ENCODE results near the gene TMUB1.

The TMUB1 gene, protein sequence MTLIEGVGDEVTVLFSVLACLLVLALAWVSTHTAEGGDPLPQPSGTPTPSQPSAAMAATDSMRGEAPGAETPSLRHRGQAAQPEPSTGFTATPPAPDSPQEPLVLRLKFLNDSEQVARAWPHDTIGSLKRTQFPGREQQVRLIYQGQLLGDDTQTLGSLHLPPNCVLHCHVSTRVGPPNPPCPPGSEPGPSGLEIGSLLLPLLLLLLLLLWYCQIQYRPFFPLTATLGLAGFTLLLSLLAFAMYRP

GRCh38 chr7:151083071-151083823, at the start of gene TMUB1:
TMUB1 (minus strand) TSS chr7:151083493; CDS start chr7:151082563, 930 bp downstream.
- DNase-seq (ENCODE audit: low spot score) = peak; percentile 90
- peak within 1 kb of the TSS; percentile 96 to 99 for H3K27ac ChIP-seq
- TF ChIP-seq CTCF (IDR thresholded peaks at IDR 0.05) = no peak
- H3K4me3 ChIP-seq = peak within 1 kb of the TSS; percentile 99

DNA sequence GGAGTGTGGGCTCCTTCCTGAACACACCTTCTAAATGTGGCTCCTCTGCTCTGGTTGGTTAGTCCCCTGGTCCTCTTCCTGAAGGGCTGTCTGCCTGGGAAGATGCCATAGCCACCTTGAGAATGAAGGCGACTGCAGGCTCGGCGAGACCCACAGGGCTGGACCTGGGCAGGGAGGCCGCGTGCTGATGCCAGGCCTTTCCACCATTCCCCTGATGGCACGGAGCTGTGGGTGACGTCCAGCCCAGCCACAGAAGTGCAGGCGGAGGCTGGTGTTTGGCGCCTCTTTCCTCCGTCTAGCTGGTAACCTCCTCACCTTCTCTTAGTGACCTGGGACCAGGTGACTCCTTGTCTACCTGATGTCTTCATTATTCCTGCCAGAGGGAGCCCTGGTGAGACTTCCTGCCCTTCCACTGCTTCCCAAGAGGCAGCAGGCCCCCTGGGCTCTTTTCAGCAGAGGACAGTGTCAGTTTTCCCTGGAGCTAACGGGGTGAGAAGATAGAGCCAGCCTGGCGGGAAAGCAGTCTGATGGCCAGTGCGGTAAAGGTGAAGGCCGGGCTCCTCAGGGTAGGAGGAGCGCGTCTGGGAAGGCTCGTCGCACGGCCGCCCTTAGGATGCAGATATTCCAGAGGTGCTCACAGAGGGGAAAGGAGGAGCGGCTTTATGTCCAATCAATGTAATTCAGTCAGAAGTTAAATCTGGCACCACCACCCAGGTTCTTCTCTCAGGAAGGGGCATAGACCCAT, 49.3 kb upstream of the TMUB1 start:
- no peak for DNase-seq (ENCODE audit: low spot score)
- no peak overlapping the region for H3K4me3 ChIP-seq
- H3K27ac ChIP-seq = no peak overlapping the region
- TF ChIP-seq CTCF (IDR thresholded peaks at IDR 0.05) = no peak

DNA sequence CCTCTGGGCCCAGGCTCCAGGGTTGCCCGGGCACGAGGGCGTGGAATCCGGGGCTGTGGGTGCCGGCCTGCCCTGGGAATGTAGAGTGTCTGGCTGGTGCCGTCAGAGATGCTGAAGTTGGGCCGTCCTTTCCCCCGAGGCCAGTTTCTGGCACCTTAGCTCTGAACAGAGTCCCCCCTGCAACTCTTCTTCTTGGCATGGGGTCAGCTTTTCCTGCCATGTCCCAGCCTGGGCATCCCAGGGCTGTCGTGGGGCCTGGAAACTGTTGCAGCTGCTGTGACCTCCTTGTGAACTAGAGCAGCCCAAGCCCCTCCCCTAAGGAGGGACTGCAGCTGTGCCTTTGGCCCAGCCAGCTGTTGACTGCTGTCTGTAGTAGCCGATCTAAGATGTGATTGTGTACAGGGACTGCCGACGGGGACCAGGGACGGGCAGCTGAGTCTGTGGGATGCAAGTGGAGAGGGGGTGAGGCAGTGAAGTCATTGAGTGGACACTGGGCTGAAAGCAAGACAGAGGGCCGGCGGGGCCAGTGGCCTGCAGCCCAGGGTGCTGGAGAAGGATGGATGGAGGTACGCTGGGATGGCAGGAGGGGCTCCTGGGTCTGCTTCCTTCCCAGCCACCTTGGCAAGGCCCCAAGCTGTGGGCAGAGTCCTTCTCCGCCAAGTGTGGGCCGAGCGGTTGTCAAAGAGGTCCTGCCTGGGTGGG, 48.5 kb upstream of the TMUB1 start:
- H3K27ac ChIP-seq = no peak overlapping the region
- H3K4me3 ChIP-seq = no peak overlapping the region
- no peak for DNase-seq (ENCODE audit: low spot score)
- no peak for TF ChIP-seq CTCF (IDR thresholded peaks at IDR 0.05)

- Histone ChIP-seq H3K27ac (no peak overlapping the region), H3K4me3 (no peak overlapping the region)
- no peak for TF ChIP-seq CTCF (IDR thresholded peaks at IDR 0.05)
- no peak for DNase-seq (ENCODE audit: low spot score)
Observed at GRCh38 chr7:151131224-151131591, 47.9 kb upstream of the TMUB1 start.

DNA sequence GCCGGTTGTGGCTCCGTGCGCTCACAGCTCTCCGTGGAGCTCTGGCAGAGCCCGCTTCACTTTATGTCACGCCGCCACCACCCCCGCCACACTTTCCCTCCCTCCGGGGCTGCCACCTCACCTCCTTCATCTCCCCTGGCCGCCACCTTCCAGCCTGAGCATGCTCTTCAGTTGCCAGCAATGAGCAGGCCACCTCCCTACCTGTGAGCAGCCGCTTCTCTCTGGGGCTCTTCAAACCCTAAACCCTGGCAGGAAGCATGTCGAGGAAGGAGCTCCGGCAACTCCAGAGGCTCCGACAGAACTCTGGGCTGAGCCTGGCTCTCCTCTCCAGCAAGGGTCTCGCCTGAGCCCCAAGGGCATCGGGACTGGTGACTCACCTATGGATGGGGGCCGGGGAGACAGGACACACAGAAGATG, 47.5 kb upstream of the TMUB1 start:
- Histone ChIP-seq H3K4me3 (no peak overlapping the region), H3K27ac (no peak overlapping the region)
- no peak for TF ChIP-seq CTCF (IDR thresholded peaks at IDR 0.05)
- no peak for DNase-seq (ENCODE audit: low spot score)

DNA sequence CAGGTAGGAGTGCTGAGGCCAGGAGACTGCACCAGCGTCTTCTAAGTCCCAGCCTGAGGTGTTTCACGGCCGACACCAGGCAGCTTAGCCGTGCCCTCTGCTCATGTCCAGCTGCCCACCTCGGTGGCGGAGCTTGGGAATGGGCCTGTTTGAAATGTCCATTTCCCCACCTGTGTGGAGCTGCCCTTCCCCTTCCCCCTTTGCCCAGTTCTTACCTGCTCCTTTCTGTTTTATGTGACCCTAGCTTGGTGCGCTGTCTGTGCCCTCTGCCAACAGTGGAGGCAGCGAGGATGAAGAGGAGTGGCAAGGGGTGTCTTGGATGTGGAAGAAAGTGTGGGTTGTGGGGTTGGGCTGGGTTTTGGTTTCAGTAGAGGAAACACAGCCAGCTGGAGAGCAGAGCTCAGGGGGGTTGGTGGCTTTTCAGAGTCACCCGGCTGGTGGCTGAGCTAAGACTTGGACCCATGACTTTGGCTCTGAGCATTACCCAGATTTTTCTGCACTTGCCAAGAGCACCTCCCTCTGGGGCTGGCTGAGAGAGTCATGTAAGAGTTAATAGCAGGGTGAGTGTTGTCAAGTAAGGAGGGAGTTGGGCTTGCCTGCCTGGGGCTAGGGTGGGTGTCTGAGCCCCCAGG, 46.8 kb upstream of the TMUB1 start:
- no peak overlapping the region for H3K4me3 ChIP-seq
- no peak for TF ChIP-seq CTCF (IDR thresholded peaks at IDR 0.05)
- H3K27ac ChIP-seq = no peak overlapping the region
- no peak for DNase-seq (ENCODE audit: low spot score)
